ENCODE results near the gene LRPAP1. TPM values are rescaled to one million over a fixed set of nuclear protein-coding genes. Genes with fewer than 3 reads are reported as not detected.

Gene LRPAP1
- total and polyA plus RNA-seq, 10 of the 15 experiments (the other 5 are each of a cell fraction or from before 2014, with no cell fraction given) = 1.0 to 100 (median 51.1) TPM

DNA sequence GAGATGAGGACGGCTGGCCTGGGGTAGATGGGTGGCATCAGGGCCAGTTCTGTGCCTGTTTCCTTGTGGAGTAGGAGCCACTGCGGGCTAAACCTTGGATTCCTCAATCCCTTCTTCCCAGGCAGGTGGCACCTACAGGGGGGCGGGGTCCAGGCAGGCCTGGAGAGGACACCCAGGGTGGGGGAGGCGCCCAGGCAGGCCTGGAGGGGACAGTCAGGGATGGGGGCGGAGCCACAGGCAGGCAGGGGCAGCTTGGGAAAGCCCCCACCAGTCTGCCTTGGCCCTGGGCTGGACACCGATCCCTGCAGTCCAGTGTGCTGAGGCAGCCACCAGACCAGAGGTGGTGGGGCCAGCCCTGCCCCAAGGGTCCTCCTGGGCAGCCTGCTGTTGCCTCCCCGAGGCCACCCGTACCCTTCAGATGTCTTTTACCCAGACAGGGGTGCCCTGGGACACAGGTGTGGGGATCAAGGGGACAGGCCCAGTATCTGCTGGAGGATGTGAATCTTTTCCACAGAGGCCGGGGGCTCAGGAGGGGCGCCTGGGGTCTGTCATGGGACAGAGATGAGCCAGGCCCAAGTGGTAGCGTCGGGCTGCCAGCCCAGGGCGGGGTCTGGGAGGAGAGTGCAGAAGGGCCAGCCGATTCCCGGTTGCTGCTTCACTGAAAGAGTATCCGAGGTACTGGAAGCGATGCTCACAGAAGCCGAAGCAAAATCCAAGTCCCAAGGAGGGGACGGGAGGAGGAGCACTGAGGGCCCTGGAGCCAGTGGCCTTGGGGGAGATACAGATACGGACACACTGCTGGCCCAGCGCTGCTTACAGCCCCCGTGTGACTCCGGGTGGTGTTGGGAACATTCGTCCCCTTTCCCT is 34.5 kb downstream of the LRPAP1 start:
- Histone ChIP-seq H3K9ac (ENCODE audit: control insufficient read depth, insufficient read depth, low read length) (no peak overlapping the region), H3K27me3 (replicated peaks in 1 of 2; ENCODE audit: control insufficient read depth in 2 of 2, insufficient read depth in 2 of 2, low read length in 1 of 2) (no peaks in the 10 kb centered on the region), H3K27ac (ENCODE audit: control insufficient read depth, insufficient read depth) (no peak overlapping the region), H4K20me1 (ENCODE audit: control insufficient read depth, insufficient read depth) (no peaks in the 10 kb centered on the region), H3K4me3 (no peak overlapping the region), H3K4me2 (ENCODE audit: control insufficient read depth, insufficient read depth) (no peak overlapping the region), H3K36me3 (ENCODE audit: control insufficient read depth in 2 of 2, insufficient read depth in 2 of 2, low read length in 1 of 2) (no peaks in the 10 kb centered on the region), H3K4me1 (ENCODE audit: control insufficient read depth, insufficient read depth, low read length) (no peaks in the 10 kb centered on the region), H2AFZ (ENCODE audit: control insufficient read depth, low read depth, low read length) (no peak overlapping the region), H3K79me2 (ENCODE audit: control insufficient read depth, insufficient read depth, low read length) (no peaks in the 10 kb centered on the region), H3K9me3 (replicated peaks; ENCODE audit: control insufficient read depth, insufficient read depth, low read length) (no peaks in the 10 kb centered on the region)
- ChIA-PET CTCF (no interaction called here), RAD21 (ENCODE audit: unreplicated experiment) (no interaction called here), POLR2A (no interaction called here), SMC1A (ENCODE audit: uncharacterized antibody, unreplicated experiment) (no interaction called here)
- WGBS (ENCODE audit: insufficient coverage, insufficient replicate concordance, low lambda C conversion rate, missing lambda C conversion rate) = 77% methylated on average over 21 of the region's 24 CpGs
- no peak for DNase-seq (ENCODE audit: low read depth, low spot score)
- FAIRE-seq = no peak
- BruUV-seq (replicated peaks) = no TSS peak
- peak; percentile 8; the same call in 1 of the 3 replicates for ATAC-seq
- intact Hi-C loops (cut with micrococcal nuclease; ENCODE audit: unreplicated experiment) (no loop called here), in situ Hi-C loops (cut with MboI) (no loop called here)
- TF ChIP-seq, protein P1, sequence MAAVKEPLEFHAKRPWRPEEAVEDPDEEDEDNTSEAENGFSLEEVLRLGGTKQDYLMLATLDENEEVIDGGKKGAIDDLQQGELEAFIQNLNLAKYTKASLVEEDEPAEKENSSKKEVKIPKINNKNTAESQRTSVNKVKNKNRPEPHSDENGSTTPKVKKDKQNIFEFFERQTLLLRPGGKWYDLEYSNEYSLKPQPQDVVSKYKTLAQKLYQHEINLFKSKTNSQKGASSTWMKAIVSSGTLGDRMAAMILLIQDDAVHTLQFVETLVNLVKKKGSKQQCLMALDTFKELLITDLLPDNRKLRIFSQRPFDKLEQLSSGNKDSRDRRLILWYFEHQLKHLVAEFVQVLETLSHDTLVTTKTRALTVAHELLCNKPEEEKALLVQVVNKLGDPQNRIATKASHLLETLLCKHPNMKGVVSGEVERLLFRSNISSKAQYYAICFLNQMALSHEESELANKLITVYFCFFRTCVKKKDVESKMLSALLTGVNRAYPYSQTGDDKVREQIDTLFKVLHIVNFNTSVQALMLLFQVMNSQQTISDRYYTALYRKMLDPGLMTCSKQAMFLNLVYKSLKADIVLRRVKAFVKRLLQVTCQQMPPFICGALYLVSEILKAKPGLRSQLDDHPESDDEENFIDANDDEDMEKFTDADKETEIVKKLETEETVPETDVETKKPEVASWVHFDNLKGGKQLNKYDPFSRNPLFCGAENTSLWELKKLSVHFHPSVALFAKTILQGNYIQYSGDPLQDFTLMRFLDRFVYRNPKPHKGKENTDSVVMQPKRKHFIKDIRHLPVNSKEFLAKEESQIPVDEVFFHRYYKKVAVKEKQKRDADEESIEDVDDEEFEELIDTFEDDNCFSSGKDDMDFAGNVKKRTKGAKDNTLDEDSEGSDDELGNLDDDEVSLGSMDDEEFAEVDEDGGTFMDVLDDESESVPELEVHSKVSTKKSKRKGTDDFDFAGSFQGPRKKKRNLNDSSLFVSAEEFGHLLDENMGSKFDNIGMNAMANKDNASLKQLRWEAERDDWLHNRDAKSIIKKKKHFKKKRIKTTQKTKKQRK (IDR thresholded peaks at IDR 0.05; ENCODE audit: low read depth, low read length) = no peak
- TF ChIP-seq SUZ12 (IDR thresholded peaks at IDR 0.05; ENCODE audit: unreplicated experiment) (no peak), GATAD2B (conservative IDR thresholded peaks at IDR 0.05; ENCODE audit: low read depth) (no peak), POLR2A (IDR thresholded peaks at IDR 0.05; ENCODE audit: low read depth, low read length) (no peak), CHD1 (IDR thresholded peaks at IDR 0.05; ENCODE audit: low read depth, low read length) (no peak), SMAD5 (IDR thresholded peaks at IDR 0.05; ENCODE audit: low read depth) (no peak), SREBF2 (IDR thresholded peaks at IDR 0.05; ENCODE audit: low read length) (no peak), NFYB (IDR thresholded peaks at IDR 0.05; ENCODE audit: insufficient read depth, low read depth, low read length) (no peak)
- TF ChIP-seq, protein P2, sequence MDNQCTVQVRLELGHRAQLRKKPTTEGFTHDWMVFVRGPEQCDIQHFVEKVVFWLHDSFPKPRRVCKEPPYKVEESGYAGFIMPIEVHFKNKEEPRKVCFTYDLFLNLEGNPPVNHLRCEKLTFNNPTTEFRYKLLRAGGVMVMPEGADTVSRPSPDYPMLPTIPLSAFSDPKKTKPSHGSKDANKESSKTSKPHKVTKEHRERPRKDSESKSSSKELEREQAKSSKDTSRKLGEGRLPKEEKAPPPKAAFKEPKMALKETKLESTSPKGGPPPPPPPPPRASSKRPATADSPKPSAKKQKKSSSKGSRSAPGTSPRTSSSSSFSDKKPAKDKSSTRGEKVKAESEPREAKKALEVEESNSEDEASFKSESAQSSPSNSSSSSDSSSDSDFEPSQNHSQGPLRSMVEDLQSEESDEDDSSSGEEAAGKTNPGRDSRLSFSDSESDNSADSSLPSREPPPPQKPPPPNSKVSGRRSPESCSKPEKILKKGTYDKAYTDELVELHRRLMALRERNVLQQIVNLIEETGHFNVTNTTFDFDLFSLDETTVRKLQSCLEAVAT (IDR thresholded peaks at IDR 0.05) = no peak
- TF ChIP-seq, protein P3, sequence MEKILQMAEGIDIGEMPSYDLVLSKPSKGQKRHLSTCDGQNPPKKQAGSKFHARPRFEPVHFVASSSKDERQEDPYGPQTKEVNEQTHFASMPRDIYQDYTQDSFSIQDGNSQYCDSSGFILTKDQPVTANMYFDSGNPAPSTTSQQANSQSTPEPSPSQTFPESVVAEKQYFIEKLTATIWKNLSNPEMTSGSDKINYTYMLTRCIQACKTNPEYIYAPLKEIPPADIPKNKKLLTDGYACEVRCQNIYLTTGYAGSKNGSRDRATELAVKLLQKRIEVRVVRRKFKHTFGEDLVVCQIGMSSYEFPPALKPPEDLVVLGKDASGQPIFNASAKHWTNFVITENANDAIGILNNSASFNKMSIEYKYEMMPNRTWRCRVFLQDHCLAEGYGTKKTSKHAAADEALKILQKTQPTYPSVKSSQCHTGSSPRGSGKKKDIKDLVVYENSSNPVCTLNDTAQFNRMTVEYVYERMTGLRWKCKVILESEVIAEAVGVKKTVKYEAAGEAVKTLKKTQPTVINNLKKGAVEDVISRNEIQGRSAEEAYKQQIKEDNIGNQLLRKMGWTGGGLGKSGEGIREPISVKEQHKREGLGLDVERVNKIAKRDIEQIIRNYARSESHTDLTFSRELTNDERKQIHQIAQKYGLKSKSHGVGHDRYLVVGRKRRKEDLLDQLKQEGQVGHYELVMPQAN (conservative IDR thresholded peaks at IDR 0.05) = no peak
- TF ChIP-seq, protein P4, sequence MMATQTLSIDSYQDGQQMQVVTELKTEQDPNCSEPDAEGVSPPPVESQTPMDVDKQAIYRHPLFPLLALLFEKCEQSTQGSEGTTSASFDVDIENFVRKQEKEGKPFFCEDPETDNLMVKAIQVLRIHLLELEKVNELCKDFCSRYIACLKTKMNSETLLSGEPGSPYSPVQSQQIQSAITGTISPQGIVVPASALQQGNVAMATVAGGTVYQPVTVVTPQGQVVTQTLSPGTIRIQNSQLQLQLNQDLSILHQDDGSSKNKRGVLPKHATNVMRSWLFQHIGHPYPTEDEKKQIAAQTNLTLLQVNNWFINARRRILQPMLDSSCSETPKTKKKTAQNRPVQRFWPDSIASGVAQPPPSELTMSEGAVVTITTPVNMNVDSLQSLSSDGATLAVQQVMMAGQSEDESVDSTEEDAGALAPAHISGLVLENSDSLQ (IDR thresholded peaks at IDR 0.05) = no peak
- TF ChIP-seq, protein P5, sequence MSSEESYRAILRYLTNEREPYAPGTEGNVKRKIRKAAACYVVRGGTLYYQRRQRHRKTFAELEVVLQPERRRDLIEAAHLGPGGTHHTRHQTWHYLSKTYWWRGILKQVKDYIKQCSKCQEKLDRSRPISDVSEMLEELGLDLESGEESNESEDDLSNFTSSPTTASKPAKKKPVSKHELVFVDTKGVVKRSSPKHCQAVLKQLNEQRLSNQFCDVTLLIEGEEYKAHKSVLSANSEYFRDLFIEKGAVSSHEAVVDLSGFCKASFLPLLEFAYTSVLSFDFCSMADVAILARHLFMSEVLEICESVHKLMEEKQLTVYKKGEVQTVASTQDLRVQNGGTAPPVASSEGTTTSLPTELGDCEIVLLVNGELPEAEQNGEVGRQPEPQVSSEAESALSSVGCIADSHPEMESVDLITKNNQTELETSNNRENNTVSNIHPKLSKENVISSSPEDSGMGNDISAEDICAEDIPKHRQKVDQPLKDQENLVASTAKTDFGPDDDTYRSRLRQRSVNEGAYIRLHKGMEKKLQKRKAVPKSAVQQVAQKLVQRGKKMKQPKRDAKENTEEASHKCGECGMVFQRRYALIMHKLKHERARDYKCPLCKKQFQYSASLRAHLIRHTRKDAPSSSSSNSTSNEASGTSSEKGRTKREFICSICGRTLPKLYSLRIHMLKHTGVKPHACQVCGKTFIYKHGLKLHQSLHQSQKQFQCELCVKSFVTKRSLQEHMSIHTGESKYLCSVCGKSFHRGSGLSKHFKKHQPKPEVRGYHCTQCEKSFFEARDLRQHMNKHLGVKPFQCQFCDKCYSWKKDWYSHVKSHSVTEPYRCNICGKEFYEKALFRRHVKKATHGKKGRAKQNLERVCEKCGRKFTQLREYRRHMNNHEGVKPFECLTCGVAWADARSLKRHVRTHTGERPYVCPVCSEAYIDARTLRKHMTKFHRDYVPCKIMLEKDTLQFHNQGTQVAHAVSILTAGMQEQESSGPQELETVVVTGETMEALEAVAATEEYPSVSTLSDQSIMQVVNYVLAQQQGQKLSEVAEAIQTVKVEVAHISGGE (CRISPR knock-in tag; IDR thresholded peaks at IDR 0.05) = no peak

All from GM12878 (cell line).